ENCODE data around the gene NFATC4. TPM values are rescaled to one million over a fixed set of nuclear protein-coding genes. Genes with fewer than 3 reads are reported as not detected.
A peak's percentile ranks its signal among the peaks of the same experiment; 100 is the strongest.

The NFATC4 gene
- total RNA-seq, 2 experiments from 2014 or later, result 0.15 TPM; not detected in 1

- no peak overlapping the region for H3K27ac Mint-ChIP-seq
- H3K27me3 Mint-ChIP-seq (ENCODE audit: low read depth), result peaks cover 24% of the 10 kb centered on the region
- DNase-seq, result no peak
- intact Hi-C loops (cut with micrococcal nuclease), result loop anchor here (10.0 kb wide), 1 partner anchor 824 kb away; no protein-coding TSS in a partner anchor
- CTCF ChIA-PET, result interaction anchor here (0.7 to 25.1 kb wide), 9 partner anchors 10 to 98 kb away, joined by 3 to 617 read pairs (median 7); partner anchors contain the start of genes CBLN3, CIDEB, KHNYN and LTB4R
- peaks cover 5% of the 10 kb centered on the region for H3K36me3 Mint-ChIP-seq (ENCODE audit: low read depth)
- no peak overlapping the region for H3K4me3 Mint-ChIP-seq
- H3K9me3 Mint-ChIP-seq, result no peaks in the 10 kb centered on the region
- H3K4me1 Mint-ChIP-seq (ENCODE audit: low read depth), result peaks cover 30% of the 10 kb centered on the region
Observed at GRCh38 chr14:24330973-24331674, 36.9 kb upstream of the NFATC4 start.

DNA sequence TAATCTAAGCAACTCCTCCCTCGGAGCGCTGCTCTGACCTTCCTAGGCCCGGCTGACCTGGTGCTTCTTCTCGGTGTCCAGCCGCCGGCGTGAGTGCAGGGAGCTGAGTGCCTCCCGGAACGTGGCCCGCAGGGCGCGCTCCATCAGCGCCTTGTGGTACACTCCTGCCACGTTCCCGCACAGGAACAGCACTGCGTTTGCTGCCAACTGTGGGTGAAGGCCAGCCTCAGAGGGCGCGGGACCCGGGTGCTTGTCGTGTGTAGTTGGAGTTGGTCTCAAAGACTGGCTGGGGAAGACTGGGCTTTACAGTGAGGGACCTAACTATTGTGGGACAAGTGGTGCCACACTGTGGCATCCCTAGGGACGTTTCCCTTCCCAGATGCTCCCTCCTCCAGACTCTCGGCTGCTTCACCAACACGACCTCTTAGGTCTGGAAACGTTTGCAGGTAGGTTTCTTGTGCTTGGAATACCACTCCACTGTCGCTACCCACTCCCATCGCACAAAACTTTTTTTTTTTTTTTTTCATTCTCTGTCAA lies 36.2 kb upstream of the NFATC4 start:
- intact Hi-C loops (cut with micrococcal nuclease), result loop anchor here (1.0 to 10.0 kb wide), 7 partner anchors 20 to 823 kb away; partner anchors contain the start of genes DHRS1, LTB4R, MDP1 and NOP9
- peaks cover 30% of the 10 kb centered on the region for H3K4me1 Mint-ChIP-seq (ENCODE audit: low read depth)
- CTCF ChIA-PET, result interaction anchor here (0.7 to 25.1 kb wide), 19 partner anchors 9 to 227 kb away, joined by 3 to 617 read pairs (median 4); partner anchors contain the start of genes CBLN3, CIDEB, KHNYN and LTB4R
- H3K36me3 Mint-ChIP-seq (ENCODE audit: low read depth), result peaks cover 7% of the 10 kb centered on the region
- no peaks in the 10 kb centered on the region for H3K9me3 Mint-ChIP-seq
- no peak overlapping the region for H3K27ac Mint-ChIP-seq
- no peak for DNase-seq
- H3K4me3 Mint-ChIP-seq, result peak overlapping the region; percentile 71
- H3K27me3 Mint-ChIP-seq (ENCODE audit: low read depth), result peaks cover 24% of the 10 kb centered on the region

- H3K4me1 Mint-ChIP-seq (ENCODE audit: low read depth), result peaks cover 28% of the 10 kb centered on the region
- peak overlapping the region; percentile 71 for H3K4me3 Mint-ChIP-seq
- intact Hi-C loops (cut with micrococcal nuclease), result loop anchor here (1.0 to 10.0 kb wide), 7 partner anchors 21 to 822 kb away; partner anchors contain the start of genes DHRS1, LTB4R, MDP1 and NOP9
- no peaks in the 10 kb centered on the region for H3K9me3 Mint-ChIP-seq
- CTCF ChIA-PET, result interaction anchor here (0.6 to 25.1 kb wide), 31 partner anchors 8 to 226 kb away, joined by 3 to 617 read pairs (median 5); partner anchors contain the start of genes CBLN3, CIDEB, KHNYN and LTB4R
- peaks cover 7% of the 10 kb centered on the region for H3K36me3 Mint-ChIP-seq (ENCODE audit: low read depth)
- DNase-seq, result peak; percentile 91
- no peak overlapping the region for H3K27ac Mint-ChIP-seq
- H3K27me3 Mint-ChIP-seq (ENCODE audit: low read depth), result peaks cover 24% of the 10 kb centered on the region
Observed at GRCh38 chr14:24332268-24332993, 35.6 kb upstream of the NFATC4 start.

- no peak within 1 kb of the TSS for H3K27ac Mint-ChIP-seq
- no peak for DNase-seq
- peaks cover 39% of the 10 kb centered on the region for H3K4me1 Mint-ChIP-seq (ENCODE audit: low read depth)
- H3K27me3 Mint-ChIP-seq (ENCODE audit: low read depth), result peaks cover 24% of the 10 kb centered on the region
- H3K4me3 Mint-ChIP-seq, result peak within 1 kb of the TSS; percentile 48
- peaks cover 7% of the 10 kb centered on the region for H3K36me3 Mint-ChIP-seq (ENCODE audit: low read depth)
- intact Hi-C loops (cut with micrococcal nuclease), result loop anchor here (10.0 kb wide), 1 partner anchor 820 kb away; no protein-coding TSS in a partner anchor
- H3K9me3 Mint-ChIP-seq, result no peaks in the 10 kb centered on the region
- CTCF ChIA-PET, result interaction anchor here (1.0 to 25.1 kb wide), 10 partner anchors 7 to 95 kb away, joined by 3 to 617 read pairs (median 9); partner anchors contain the start of genes CBLN3, CIDEB, KHNYN and LTB4R
Observed at GRCh38 chr14:24334431-24335291, 33.3 kb upstream of the NFATC4 start, which contains the start of gene ADCY4. Gene ADCY4, minus strand, starts transcription at chr14:24335071. Its CDS starts 419 bp downstream, at chr14:24334652.

GRCh38 chr14:24335461-24336171 lies 32.4 kb upstream of the NFATC4 start:
- H3K4me1 Mint-ChIP-seq (ENCODE audit: low read depth), result peaks cover 44% of the 10 kb centered on the region
- H3K4me3 Mint-ChIP-seq, result peak overlapping the region; percentile 9
- no peak overlapping the region for H3K27ac Mint-ChIP-seq
- intact Hi-C loops (cut with micrococcal nuclease), result loop anchor here (10.0 kb wide), 1 partner anchor 819 kb away; no protein-coding TSS in a partner anchor
- H3K27me3 Mint-ChIP-seq (ENCODE audit: low read depth), result peaks cover 24% of the 10 kb centered on the region
- CTCF ChIA-PET, result interaction anchor here (1.1 to 25.1 kb wide), 6 partner anchors 9 to 106 kb away, joined by 3 to 617 read pairs (median 6); partner anchors contain the start of genes CBLN3, KHNYN and SDR39U1
- DNase-seq, result no peak
- peaks cover 7% of the 10 kb centered on the region for H3K36me3 Mint-ChIP-seq (ENCODE audit: low read depth)
- no peaks in the 10 kb centered on the region for H3K9me3 Mint-ChIP-seq

- no peak for DNase-seq
- H3K36me3 Mint-ChIP-seq (ENCODE audit: low read depth), result peaks cover 7% of the 10 kb centered on the region
- intact Hi-C loops (cut with micrococcal nuclease), result loop anchor here (10.0 kb wide), 1 partner anchor 818 kb away; no protein-coding TSS in a partner anchor
- H3K9me3 Mint-ChIP-seq, result no peaks in the 10 kb centered on the region
- peaks cover 20% of the 10 kb centered on the region for H3K27me3 Mint-ChIP-seq (ENCODE audit: low read depth)
- H3K27ac Mint-ChIP-seq, result no peak overlapping the region
- peaks cover 39% of the 10 kb centered on the region for H3K4me1 Mint-ChIP-seq (ENCODE audit: low read depth)
- CTCF ChIA-PET, result interaction anchor here (0.9 to 25.1 kb wide), 10 partner anchors 8 to 102 kb away, joined by 3 to 617 read pairs (median 4); partner anchors contain the start of genes CBLN3, CIDEB, KHNYN and TINF2
- H3K4me3 Mint-ChIP-seq, result no peak overlapping the region
Observed at GRCh38 chr14:24337144-24337823, 30.7 kb upstream of the NFATC4 start.

- CTCF ChIA-PET, result interaction anchor here (0.9 to 25.1 kb wide), 8 partner anchors 9 to 96 kb away, joined by 3 to 617 read pairs (median 4); partner anchors contain the start of genes CBLN3, CIDEB, KHNYN and TINF2
- intact Hi-C loops (cut with micrococcal nuclease), result loop anchor here (10.0 kb wide), 1 partner anchor 817 kb away; no protein-coding TSS in a partner anchor
- Mint-ChIP-seq H3K27me3 (ENCODE audit: low read depth) (peaks cover 19% of the 10 kb centered on the region), H3K4me1 (ENCODE audit: low read depth) (peaks cover 35% of the 10 kb centered on the region), H3K4me3 (peak overlapping the region; percentile 13), H3K9me3 (no peaks in the 10 kb centered on the region), H3K27ac (peak overlapping the region; percentile 44), H3K36me3 (ENCODE audit: low read depth) (peaks cover 7% of the 10 kb centered on the region)
- no peak for DNase-seq
Observed at GRCh38 chr14:24337824-24338175, 30.2 kb upstream of the NFATC4 start.

- peaks cover 7% of the 10 kb centered on the region for H3K36me3 Mint-ChIP-seq (ENCODE audit: low read depth)
- H3K4me1 Mint-ChIP-seq (ENCODE audit: low read depth), result peaks cover 28% of the 10 kb centered on the region
- H3K27me3 Mint-ChIP-seq (ENCODE audit: low read depth), result peaks cover 15% of the 10 kb centered on the region
- DNase-seq, result no peak
- H3K4me3 Mint-ChIP-seq, result peak overlapping the region; percentile 89
- CTCF ChIA-PET, result interaction anchor here (0.7 to 25.1 kb wide), 5 partner anchors 12 to 103 kb away, joined by 3 to 617 read pairs (median 3); partner anchors contain the start of genes CBLN3, CIDEB and KHNYN
- no peaks in the 10 kb centered on the region for H3K9me3 Mint-ChIP-seq
- no peak overlapping the region for H3K27ac Mint-ChIP-seq
- intact Hi-C loops (cut with micrococcal nuclease), result loop anchor here (10.0 kb wide), 1 partner anchor 816 kb away; no protein-coding TSS in a partner anchor
Observed at GRCh38 chr14:24338843-24339242, 29.1 kb upstream of the NFATC4 start.

- H3K4me3 Mint-ChIP-seq, result peak within 1 kb of the TSS; percentile 89
- DNase-seq, result peak; percentile 84
- CTCF ChIA-PET, result interaction anchor here (0.7 to 25.1 kb wide), 10 partner anchors 8 to 124 kb away, joined by 3 to 617 read pairs (median 4); partner anchors contain the start of genes CBLN3, CIDEB, KHNYN and MDP1
- peak within 1 kb of the TSS; percentile 67 for H3K27ac Mint-ChIP-seq
- no peaks in the 10 kb centered on the region for H3K9me3 Mint-ChIP-seq
- peaks cover 26% of the 10 kb centered on the region for H3K4me1 Mint-ChIP-seq (ENCODE audit: low read depth)
- peaks cover 7% of the 10 kb centered on the region for H3K36me3 Mint-ChIP-seq (ENCODE audit: low read depth)
- intact Hi-C loops (cut with micrococcal nuclease), result loop anchor here (1.0 to 10.0 kb wide), 3 partner anchors 27 to 815 kb away; no protein-coding TSS in a partner anchor
- H3K27me3 Mint-ChIP-seq (ENCODE audit: low read depth), result peaks cover 11% of the 10 kb centered on the region
Observed at GRCh38 chr14:24339284-24340151, 28.5 kb upstream of the NFATC4 start, which contains the start of gene RIPK3. Gene RIPK3, minus strand, starts transcription at chr14:24339991. Its CDS starts 165 bp downstream, at chr14:24339826.
